Activated CD4-positive, alpha-beta T cell treated with anti-CD3 and anti-CD28 coated beads, Interleukin-2, amount 50 U/mL, for 1 hour (primary cell): ENCODE measurements around the gene ADGRG7.
"Not testable (repeated sequence)": the region's sequence is repeated elsewhere in the genome, so short reads cannot be mapped to it uniquely, and the experiment has no call there.

Experiments used
- DNase-seq: peaks from one replicate; pipeline ENCODE4 v3.0.0-alpha.2; 2020

Gene ADGRG7

GRCh38 chr3:100650651-100651619 is 41.5 kb downstream of the ADGRG7 start:
- DNase-seq: no peak

GRCh38 chr3:100653604-100654294 is 44.3 kb downstream of the ADGRG7 start:
- no peak for DNase-seq

- DNase-seq: no peak
Observed at GRCh38 chr3:100656945-100657344, 47.5 kb downstream of the ADGRG7 start.

- DNase-seq: not testable (repeated sequence)
Observed at GRCh38 chr3:100661294-100661693, 51.9 kb downstream of the ADGRG7 start.

- no peak for DNase-seq
Observed at GRCh38 chr3:100662113-100662823, 52.9 kb downstream of the ADGRG7 start.

- peak; percentile 24 for DNase-seq
Observed at GRCh38 chr3:100665230-100665629, 55.8 kb downstream of the ADGRG7 start.

GRCh38 chr3:100666699-100667098 is 57.3 kb downstream of the ADGRG7 start:
- not testable (repeated sequence) for DNase-seq

GRCh38 chr3:100667316-100667715 is 57.9 kb downstream of the ADGRG7 start:
- DNase-seq: not testable (repeated sequence)

- not testable (repeated sequence) for DNase-seq
Observed at GRCh38 chr3:100670995-100671394, 61.6 kb downstream of the ADGRG7 start.

- DNase-seq: no peak
Observed at GRCh38 chr3:100681496-100681895, 72.1 kb downstream of the ADGRG7 start.

- no peak for DNase-seq
Observed at GRCh38 chr3:100682056-100682853, 72.9 kb downstream of the ADGRG7 start.

- no peak for DNase-seq
Observed at GRCh38 chr3:100682854-100683760, 73.7 kb downstream of the ADGRG7 start.

- DNase-seq: no peak
Observed at GRCh38 chr3:100693225-100693624, 83.8 kb downstream of the ADGRG7 start.

- no peak for DNase-seq
Observed at GRCh38 chr3:100695696-100696095, 86.3 kb downstream of the ADGRG7 start.

- DNase-seq: no peak
Observed at GRCh38 chr3:100696161-100696560, 86.8 kb downstream of the ADGRG7 start.

- DNase-seq: no peak
Observed at GRCh38 chr3:100697172-100697571, 87.8 kb downstream of the ADGRG7 start.

- no peak for DNase-seq
Observed at GRCh38 chr3:100697723-100698285, 88.4 kb downstream of the ADGRG7 start.

GRCh38 chr3:100698736-100699135 is 89.3 kb downstream of the ADGRG7 start:
- no peak for DNase-seq

- DNase-seq: no peak
Observed at GRCh38 chr3:100700708-100701107, 91.3 kb downstream of the ADGRG7 start.

- DNase-seq: no peak
Observed at GRCh38 chr3:100702082-100702979, 92.9 kb downstream of the ADGRG7 start.
